CD4-positive, alpha-beta T cell treated with Interleukin-1 beta for 1 hour (primary cell): Measurements from ENCODE around the gene ZNF324B.
"Not testable (repeated sequence)": the region's sequence is repeated elsewhere in the genome, so short reads cannot be mapped to it uniquely, and the experiment has no call there.

Experiments used
- DNase-seq, 2 donors: peaks; one replicate each; pipeline ENCODE4 v3.0.0-alpha.2; 2020 to 2022

Gene ZNF324B

GRCh38 chr19:58480831-58481230 is 29.4 kb downstream of the ZNF324B start:
- no peak for DNase-seq

- no peak for DNase-seq
These were observed 30.9 kb downstream of the ZNF324B start for GRCh38 chr19:58482372-58482771.

GRCh38 chr19:58483776-58484175 is 32.4 kb downstream of the ZNF324B start:
- DNase-seq = no peak

- not testable (repeated sequence) for DNase-seq
These were observed 32.9 kb downstream of the ZNF324B start for GRCh38 chr19:58484349-58484748.

GRCh38 chr19:58491393-58491792 is 40.0 kb downstream of the ZNF324B start:
- DNase-seq = no peak

- DNase-seq = no peak
These were observed 40.8 kb downstream of the ZNF324B start for GRCh38 chr19:58492265-58492664.

- no peak for DNase-seq
These were observed 46.3 kb downstream of the ZNF324B start for GRCh38 chr19:58497634-58498170.

- no peak for DNase-seq
These were observed 47.0 kb downstream of the ZNF324B start for GRCh38 chr19:58498316-58499020.

- peak; percentile 97 to 98 for DNase-seq
These were observed 47.9 kb downstream of the ZNF324B start for GRCh38 chr19:58499021-58499927.

- DNase-seq = no peak
These were observed 48.8 kb downstream of the ZNF324B start for GRCh38 chr19:58500242-58500641.
